Adrenal gland (tissue), 12 donors: ENCODE measurements around the gene CCDC93. TPM values are rescaled to one million over a fixed set of nuclear protein-coding genes. Genes with fewer than 3 reads are reported as not detected.
A peak's percentile ranks its signal among the peaks of the same experiment; 100 is the strongest.

Experiments
- DNase-seq, 7 donors: peaks; one replicate each; pipeline ENCODE4 v3.0.0-alpha.2; 2019 to 2020
- H3K27ac ChIP-seq, 5 donors: fragments of 200-600 bp; sonication (generic) in 4 of 5; 1 replicate in 3 of 5; 2 replicates in 2 of 5; pipeline versions ENCODE4 v1.5.1 to v1.8.0; 2016 to 2020; ENCODE audit warnings: mild to moderate bottlenecking in 1 of 5
- H3K27me3 ChIP-seq: fragments of 200-600 bp; 2 replicates; pipeline ENCODE4 v1.8.0; 2021
- H3K36me3 ChIP-seq, 2 donors: fragments of 200-600 bp; replicated peaks in 1 of 2; 1 replicate in 1 of 2; 2 replicates in 1 of 2; pipeline versions ENCODE4 v1.5.1 to v1.8.0; 2018 to 2022
- H3K4me1 ChIP-seq, 2 donors: fragments of 200-600 bp; replicated peaks in 1 of 2; 1 replicate in 1 of 2; 2 replicates in 1 of 2; pipeline versions ENCODE4 v1.5.1 to v1.8.0; 2018 to 2021
- H3K4me3 ChIP-seq, 4 donors: fragments of 200-600 bp; sonication (generic) in 3 of 4; one replicate each; pipeline ENCODE4 v1.5.1; 2016 to 2018
- H3K9me3 ChIP-seq, 3 donors: fragments of 200-600 bp; sonication (generic) in 1 of 3; replicated peaks in 1 of 3; 1 replicate in 2 of 3; 2 replicates in 1 of 3; pipeline versions ENCODE4 v1.5.1 to v1.8.0; 2016 to 2021
- POLR2A ChIP-seq, 2 donors: fragments of 450-650 bp; IDR thresholded peaks; one replicate each; pipeline ENCODE4 v1.6.1; 2017; ENCODE audit warnings: antibody characterized with exemption in 2 of 2, mild to moderate bottlenecking in 2 of 2, moderate library complexity in 1 of 2
- WGBS, 4 donors: extraction: QIAGEN DNeasy Blood & Tissue Kit in 2 of 4; methylation state at CpG; one replicate each; pipeline versions ENCODE4 v1.1.5 to v1.1.7; 2013 to 2017; 5-methylcytosine and 5-hydroxymethylcytosine counted together
- intact Hi-C, 2 donors: fragments of 100-400 bp; cut with DNase I; formaldehyde crosslinking; loops; one replicate each; pipeline versions ENCODE4 v1.14.1 to v1.15.0; 2022 to 2023
- polyA plus RNA-seq, 3 donors: library from polyadenylated mRNA; stranded (reverse); fragments of 200-250 nt in 2 of 3; fragments of 350-450 nt in 1 of 3; fragmentation: Illumina TruSeq in 1 of 3; extraction: RNeasy Lipid Tissue Mini Kit (QIAGEN cat#74804) in 1 of 3; gene quantifications; one replicate each; pipeline ENCODE4 v1.2.3, GENCODE V29; 2013 to 2014
- total RNA-seq, 9 donors: library from RNA; depleted of rRNA in 4 of 9; stranded (reverse); fragments of >200 nt in 4 of 9; fragments of 120-200 nt in 1 of 9; fragmentation: NEBNext Ultra II Directional in 1 of 9; extraction: Animal tissue kit (Norgen Biotek cat#: 25700) in 1 of 9; gene quantifications; one replicate each; pipeline versions ENCODE4 v1.1.0 to v1.2.4, GENCODE V29; 2013 to 2023
- TF ChIP-seq, protein P1 (sequence below), 6 experiments: fragments of 450-650 bp in 4 of 6; fragments of 200-600 bp in 2 of 6; sonication (generic) in 1 of 6; IDR thresholded peaks; 1 replicate in 5 of 6; 2 replicates in 1 of 6; pipeline versions ENCODE4 v1.5.1 to v1.8.0; 2016 to 2021; ENCODE audit warnings: antibody characterized with exemption in 6 of 6, mild to moderate bottlenecking in 2 of 6, moderate library complexity in 1 of 6
- donor health status: healthy with polysubstance abuse.
- donor health status: Bipolar disorder and iron deficiency.
- donor health status: DM: yes; HTN: yes; CAD: no.
- donor health status: DM: no; HTN: no; CAD: no.
- donor health status: DM: no; HTN: no; CAD: no.
- donor health status: DM: yes; HTN: yes; CAD: no.

CCDC93 gene
- total and polyA plus RNA-seq, 12 donors = 10.9 to 50.6 (median 33.8) TPM

DNA sequence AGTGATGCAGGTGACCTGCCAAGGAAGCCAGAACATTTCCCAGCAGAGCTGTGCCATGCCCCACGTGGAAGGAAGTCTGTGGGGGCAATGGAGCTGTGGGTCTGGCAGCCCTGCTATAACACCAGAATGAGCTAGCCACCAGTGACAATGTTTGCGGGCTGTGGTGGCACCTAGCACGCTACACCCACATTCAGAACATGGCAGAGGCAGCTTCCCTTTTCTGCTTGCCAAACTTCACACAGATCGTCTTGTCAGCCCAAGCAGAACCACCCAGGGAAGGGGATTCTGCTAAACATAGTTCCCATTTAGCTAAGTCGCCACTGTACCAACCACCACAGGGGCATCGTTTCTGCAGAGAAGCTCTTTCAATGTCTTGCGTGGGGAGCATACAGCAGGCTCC lies 27.0 kb upstream of the CCDC93 start:
- intact Hi-C loops = loop anchor here in 1 of 2 donors (10.0 kb wide), 1 partner anchor 814 kb away; no protein-coding TSS in a partner anchor

DNA sequence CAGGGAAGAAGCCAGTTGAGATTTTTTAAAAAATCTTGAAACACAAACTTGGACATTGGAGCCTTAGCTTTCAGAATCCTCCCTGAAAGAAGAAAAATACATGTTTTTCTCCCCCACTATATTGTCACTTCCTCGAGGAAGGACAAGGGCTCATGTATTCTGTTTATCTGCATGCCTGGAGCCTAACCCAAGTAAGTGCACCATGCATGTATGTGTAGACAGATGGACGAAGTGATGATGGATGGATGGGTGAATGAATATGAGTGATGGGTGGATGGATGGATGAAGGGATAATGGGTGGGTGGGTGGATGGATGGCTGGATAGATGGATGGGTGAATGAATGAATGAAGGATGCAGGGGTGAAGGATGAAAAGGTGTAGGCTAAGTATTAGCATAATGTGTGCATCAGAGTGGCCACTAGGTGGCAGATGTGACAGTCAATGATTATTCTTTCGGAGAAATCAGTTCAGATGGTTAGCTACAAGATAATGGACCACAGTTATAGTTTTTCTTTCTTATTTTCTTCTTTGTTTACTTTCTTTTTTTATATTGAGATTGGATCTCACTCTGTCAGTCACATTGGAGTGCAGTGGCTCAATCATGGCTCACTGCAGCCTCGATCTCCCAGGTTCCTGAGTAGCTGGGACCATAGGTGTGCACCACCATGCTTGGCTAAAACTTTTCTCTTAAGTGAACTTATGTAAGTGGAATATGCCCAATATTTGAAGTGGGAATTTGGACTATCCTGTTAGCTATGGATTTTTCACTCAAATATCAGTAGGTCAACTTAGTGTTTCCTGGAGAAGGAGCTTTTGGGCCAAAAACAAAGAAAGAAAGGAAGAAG lies 18.5 kb upstream of the CCDC93 start:
- H3K36me3 ChIP-seq = no peaks in the 10 kb centered on the region
- no peaks in the 10 kb centered on the region for H3K4me1 ChIP-seq
- no peak overlapping the region for H3K27ac ChIP-seq
- H3K9me3 ChIP-seq = peaks cover 0 to 4% (median 0%) of the 10 kb centered on the region in 3 donors
- intact Hi-C loops = no loop called here
- 30 to 40% (median 36%) methylated on average over 4 of the region's 4 CpGs for WGBS, 4 donors
- no peak for TF ChIP-seq POLR2A (IDR thresholded peaks at IDR 0.05)
- TF ChIP-seq, protein P1, sequence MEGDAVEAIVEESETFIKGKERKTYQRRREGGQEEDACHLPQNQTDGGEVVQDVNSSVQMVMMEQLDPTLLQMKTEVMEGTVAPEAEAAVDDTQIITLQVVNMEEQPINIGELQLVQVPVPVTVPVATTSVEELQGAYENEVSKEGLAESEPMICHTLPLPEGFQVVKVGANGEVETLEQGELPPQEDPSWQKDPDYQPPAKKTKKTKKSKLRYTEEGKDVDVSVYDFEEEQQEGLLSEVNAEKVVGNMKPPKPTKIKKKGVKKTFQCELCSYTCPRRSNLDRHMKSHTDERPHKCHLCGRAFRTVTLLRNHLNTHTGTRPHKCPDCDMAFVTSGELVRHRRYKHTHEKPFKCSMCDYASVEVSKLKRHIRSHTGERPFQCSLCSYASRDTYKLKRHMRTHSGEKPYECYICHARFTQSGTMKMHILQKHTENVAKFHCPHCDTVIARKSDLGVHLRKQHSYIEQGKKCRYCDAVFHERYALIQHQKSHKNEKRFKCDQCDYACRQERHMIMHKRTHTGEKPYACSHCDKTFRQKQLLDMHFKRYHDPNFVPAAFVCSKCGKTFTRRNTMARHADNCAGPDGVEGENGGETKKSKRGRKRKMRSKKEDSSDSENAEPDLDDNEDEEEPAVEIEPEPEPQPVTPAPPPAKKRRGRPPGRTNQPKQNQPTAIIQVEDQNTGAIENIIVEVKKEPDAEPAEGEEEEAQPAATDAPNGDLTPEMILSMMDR (IDR thresholded peaks at IDR 0.05) = peak; percentile 48 to 86 (median 72)
- peak; percentile 20 to 69 (median 39) for DNase-seq
- H3K27me3 ChIP-seq = peaks cover 11% of the 10 kb centered on the region
- H3K4me3 ChIP-seq = no peak overlapping the region

More for the DNA sequence above, 27.0 kb upstream of the CCDC93 start:
- Histone ChIP-seq H3K27ac (no peak overlapping the region), H3K36me3 (no peaks in the 10 kb centered on the region), H3K4me1 (no peaks in the 10 kb centered on the region), H3K27me3 (peaks cover 11% of the 10 kb centered on the region), H3K9me3 (peaks cover 0 to 3% (median 0%) of the 10 kb centered on the region in 3 donors), H3K4me3 (no peak overlapping the region)
- WGBS, 4 donors = 62 to 72% (median 69%) methylated on average over 4 to 7 of the region's 7 CpGs
- no peak for DNase-seq
- TF ChIP-seq POLR2A (IDR thresholded peaks at IDR 0.05) = no peak
- TF ChIP-seq, protein P1 (IDR thresholded peaks at IDR 0.05) = no peak

DNA sequence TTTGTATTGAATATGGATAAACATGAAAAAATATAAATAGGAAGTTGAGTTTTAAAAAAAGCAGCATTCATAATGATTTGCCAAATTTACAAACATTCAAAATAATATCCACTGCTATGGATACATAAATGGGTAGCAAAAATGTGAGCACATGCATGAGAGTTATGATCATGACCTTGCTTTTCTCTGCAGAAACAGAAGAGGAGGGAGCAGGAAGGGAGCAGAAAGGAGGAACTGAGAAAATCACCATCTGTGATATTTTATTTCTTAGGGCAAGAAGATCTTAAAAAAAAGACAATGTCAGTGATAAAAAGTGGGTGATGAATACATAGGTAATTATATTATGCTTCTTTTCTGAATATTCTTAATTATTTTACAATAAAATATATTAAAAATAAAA lies 17.7 kb upstream of the CCDC93 start:
- Histone ChIP-seq H3K9me3 (peaks cover 0 to 4% (median 0%) of the 10 kb centered on the region in 3 donors), H3K4me1 (no peaks in the 10 kb centered on the region), H3K36me3 (no peaks in the 10 kb centered on the region), H3K4me3 (no peak overlapping the region), H3K27ac (no peak overlapping the region), H3K27me3 (peaks cover 11% of the 10 kb centered on the region)
- TF ChIP-seq, protein P1 (IDR thresholded peaks at IDR 0.05) = no peak
- TF ChIP-seq POLR2A (IDR thresholded peaks at IDR 0.05) = no peak
- DNase-seq = no peak
- intact Hi-C loops = no loop called here

DNA sequence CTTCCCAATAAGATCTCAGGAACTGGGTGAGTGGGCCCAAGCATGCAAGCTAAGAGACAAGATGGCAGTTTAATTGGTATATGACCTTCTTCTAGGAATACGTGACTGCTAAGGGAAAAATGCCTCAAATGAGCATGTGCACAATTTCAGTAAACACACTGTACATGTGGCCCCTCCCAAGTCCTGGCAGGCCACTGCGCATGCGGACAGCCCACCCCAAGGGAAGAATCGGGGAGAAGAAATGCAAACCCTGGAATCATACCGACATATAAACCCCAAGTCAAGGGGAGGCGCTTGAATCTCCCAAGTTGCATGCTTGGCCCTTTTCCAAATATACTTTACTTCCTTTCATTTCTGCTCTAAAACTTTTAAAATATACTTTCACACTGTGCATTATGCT lies 15.2 kb upstream of the CCDC93 start:
- H3K9me3 ChIP-seq = no peaks in the 10 kb centered on the region
- intact Hi-C loops = no loop called here
- TF ChIP-seq, protein P1 (IDR thresholded peaks at IDR 0.05) = no peak
- no peak for TF ChIP-seq POLR2A (IDR thresholded peaks at IDR 0.05)
- WGBS, 4 donors = 87 to 94% (median 90%) methylated on average over 6 of the region's 6 CpGs
- H3K4me1 ChIP-seq = no peaks in the 10 kb centered on the region
- H3K36me3 ChIP-seq = no peaks in the 10 kb centered on the region
- H3K4me3 ChIP-seq = no peak overlapping the region
- peaks cover 3% of the 10 kb centered on the region for H3K27me3 ChIP-seq
- no peak overlapping the region for H3K27ac ChIP-seq
- DNase-seq = no peak
